SK-N-MC (cell line): ENCODE data around the gene FCF1.

ENCODE experiments used
- FOXP2 ChIP-seq: optimal IDR thresholded peaks from 2 replicates; pipeline ENCODE3; 2011; ENCODE audit warnings: mild to moderate bottlenecking, moderate library complexity; ENCODE audit not compliant: insufficient read depth; ENCODE audit errors: extremely low read length, control extremely low read depth
- POLR2AphosphoS5 ChIP-seq: IDR thresholded peaks from 2 replicates; pipeline ENCODE4 v1.6.1; 2012; ENCODE audit warnings: mild to moderate bottlenecking, low read depth, low read length, borderline replicate concordance

DNA sequence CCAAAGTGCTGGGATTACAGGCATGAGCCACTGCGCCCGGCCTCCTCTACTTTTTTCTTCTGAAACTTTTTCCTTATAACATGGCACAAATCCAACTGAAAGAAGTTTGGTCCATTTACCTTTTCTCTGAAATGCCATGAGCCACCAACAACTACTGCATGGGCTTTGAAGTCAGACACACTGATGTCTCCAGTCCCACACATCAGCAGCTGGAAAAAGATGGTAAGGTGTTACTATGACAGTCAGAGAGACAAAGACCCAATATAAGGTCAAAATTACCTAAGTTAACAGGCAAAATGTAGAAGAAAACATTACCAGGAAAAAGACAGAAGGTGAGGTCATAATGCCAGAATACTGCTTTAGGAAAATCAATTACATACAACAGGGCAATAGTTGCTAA lies 48.2 kb upstream of the FCF1 start:
- TF ChIP-seq POLR2AphosphoS5 (no peak), FOXP2 (no peak)
